Esophagus muscularis mucosa (tissue), 4 donors: ENCODE results near the gene S100P. TPM values are rescaled to one million over a fixed set of nuclear protein-coding genes. Genes with fewer than 3 reads are reported as not detected.
A peak's percentile ranks its signal among the peaks of the same experiment; 100 is the strongest.

ENCODE experiments used
- DNase-seq: peaks from one replicate; pipeline ENCODE4 v3.0.0-alpha.2; 2017; ENCODE audit errors: extremely low spot score
- H3K27ac ChIP-seq, 4 donors: fragments of 200-600 bp; sonication (generic); replicated peaks in 1 of 4; 1 replicate in 3 of 4; 2 replicates in 1 of 4; pipeline ENCODE4 v1.5.1; 2016 to 2019; ENCODE audit warnings: mild to moderate bottlenecking in 1 of 4
- H3K27me3 ChIP-seq, 4 donors: fragments of 200-600 bp; sonication (generic); one replicate each; pipeline versions ENCODE4 v1.5.1 to v1.6.0; 2016 to 2019
- H3K36me3 ChIP-seq, 4 donors: fragments of 200-600 bp; sonication (generic); one replicate each; pipeline ENCODE4 v1.5.1; 2016 to 2019
- H3K4me1 ChIP-seq, 4 donors: fragments of 200-600 bp; sonication (generic); one replicate each; pipeline ENCODE4 v1.5.1; 2016 to 2019
- H3K4me3 ChIP-seq, 4 donors: fragments of 200-600 bp; sonication (generic); 1 replicate in 2 of 4; 2 replicates in 2 of 4; pipeline ENCODE4 v1.5.1; 2016 to 2019; ENCODE audit warnings: mild to moderate bottlenecking in 4 of 4, moderate library complexity in 1 of 4
- H3K9me3 ChIP-seq, 4 donors: fragments of 200-600 bp; sonication (generic); 1 replicate in 3 of 4; 2 replicates in 1 of 4; pipeline ENCODE4 v1.5.1; 2016 to 2019
- EP300 ChIP-seq: sonication (generic); formaldehyde crosslinking; IDR thresholded peaks from one replicate; pipeline ENCODE4 v1.6.1; 2017; ENCODE audit warnings: antibody characterized with exemption
- POLR2A ChIP-seq: fragments of 450-650 bp; IDR thresholded peaks from one replicate; pipeline ENCODE4 v1.6.1; 2017; ENCODE audit warnings: antibody characterized with exemption, moderate library complexity, mild to moderate bottlenecking, low read depth
- POLR2AphosphoS5 ChIP-seq, 2 donors: sonication (generic); formaldehyde crosslinking; IDR thresholded peaks; one replicate each; pipeline ENCODE4 v1.6.1; 2017; ENCODE audit warnings: antibody characterized with exemption in 2 of 2
- WGBS: methylation state at CpG from one replicate; pipeline ENCODE4 v1.1.5; 2018; 5-methylcytosine and 5-hydroxymethylcytosine counted together
- intact Hi-C: fragments of 100-400 bp; cut with DNase I; formaldehyde crosslinking; loops from one replicate; pipeline ENCODE4 v1.15.1; 2023
- total RNA-seq, 4 donors: library from RNA; depleted of rRNA; stranded (reverse); fragments of >200 nt; gene quantifications; one replicate each; pipeline versions ENCODE4 v1.1.0 to v1.2.1, GENCODE V29; 2016
- TF ChIP-seq, protein P1 (sequence below), 3 experiments: fragments of 200-600 bp in 2 of 3; fragments of 450-650 bp in 1 of 3; sonication (generic) in 2 of 3; IDR thresholded peaks; one replicate each; pipeline ENCODE4 v1.5.1; 2017 to 2019; ENCODE audit warnings: antibody characterized with exemption in 3 of 3, mild to moderate bottlenecking in 2 of 3, moderate library complexity in 1 of 3

S100P gene
- total RNA-seq = under 1 TPM in 1 of 4 donors, not detected in 3; 0.99 TPM

DNA sequence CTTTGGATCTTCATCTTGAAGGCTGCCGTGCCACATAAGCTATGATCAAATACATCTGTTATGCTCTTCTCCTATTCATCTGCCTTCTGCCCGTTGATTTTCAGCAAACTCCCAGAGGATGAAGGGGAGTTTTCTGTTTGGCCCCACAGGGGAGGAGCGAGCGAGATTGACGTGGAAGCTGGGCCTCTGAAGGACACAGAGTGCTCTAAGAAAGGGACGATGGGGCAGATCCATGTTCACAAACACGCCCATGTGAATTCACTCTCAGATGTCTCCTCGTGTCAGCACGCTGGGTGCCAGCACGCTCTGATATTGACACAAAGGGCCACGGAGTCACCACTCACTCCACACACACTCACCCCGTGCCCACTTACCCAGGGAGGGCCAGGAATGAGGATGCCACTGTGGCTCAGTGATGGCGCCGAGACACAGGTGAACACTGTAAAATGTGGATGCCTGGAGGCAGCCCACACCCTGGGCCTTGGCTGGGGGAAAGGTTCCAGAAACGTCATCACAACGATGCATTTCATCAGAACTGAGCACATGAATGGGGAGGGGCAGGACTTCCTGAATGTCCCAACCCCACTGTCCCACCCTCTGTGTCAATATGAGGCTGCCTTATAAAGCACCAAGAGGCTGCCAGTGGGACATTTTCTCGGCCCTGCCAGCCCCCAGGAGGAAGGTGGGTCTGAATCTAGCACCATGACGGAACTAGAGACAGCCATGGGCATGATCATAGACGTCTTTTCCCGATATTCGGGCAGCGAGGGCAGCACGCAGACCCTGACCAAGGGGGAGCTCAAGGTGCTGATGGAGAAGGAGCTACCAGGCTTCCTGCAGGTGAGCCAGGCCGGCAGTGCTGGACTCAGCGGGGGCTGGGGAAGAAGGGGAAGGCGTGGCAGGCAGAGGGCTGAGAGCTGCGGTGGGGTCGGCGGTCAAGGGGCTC is at the start of gene S100P:
Gene S100P (plus strand): TSS at position 648 of the 946 bp plus-strand sequence. CDS start 55 bp downstream, at position 703.
- H3K4me1 ChIP-seq = peaks cover 0 to 22% (median 14%) of the 10 kb centered on the region in 4 donors
- no peaks in the 10 kb centered on the region for H3K9me3 ChIP-seq
- 85% methylated on average over 20 of the region's 29 CpGs for WGBS
- peak within 1 kb of the TSS in 1 of 4 donors; percentile 2 for H3K27ac ChIP-seq
- no peaks in the 10 kb centered on the region for H3K27me3 ChIP-seq
- peaks cover 0 to 7% (median 0%) of the 10 kb centered on the region in 4 donors for H3K36me3 ChIP-seq
- TF ChIP-seq EP300 (no peak), POLR2AphosphoS5 (IDR thresholded peaks at IDR 0.05) (no peak), POLR2A (no peak)
- TF ChIP-seq, protein P1, sequence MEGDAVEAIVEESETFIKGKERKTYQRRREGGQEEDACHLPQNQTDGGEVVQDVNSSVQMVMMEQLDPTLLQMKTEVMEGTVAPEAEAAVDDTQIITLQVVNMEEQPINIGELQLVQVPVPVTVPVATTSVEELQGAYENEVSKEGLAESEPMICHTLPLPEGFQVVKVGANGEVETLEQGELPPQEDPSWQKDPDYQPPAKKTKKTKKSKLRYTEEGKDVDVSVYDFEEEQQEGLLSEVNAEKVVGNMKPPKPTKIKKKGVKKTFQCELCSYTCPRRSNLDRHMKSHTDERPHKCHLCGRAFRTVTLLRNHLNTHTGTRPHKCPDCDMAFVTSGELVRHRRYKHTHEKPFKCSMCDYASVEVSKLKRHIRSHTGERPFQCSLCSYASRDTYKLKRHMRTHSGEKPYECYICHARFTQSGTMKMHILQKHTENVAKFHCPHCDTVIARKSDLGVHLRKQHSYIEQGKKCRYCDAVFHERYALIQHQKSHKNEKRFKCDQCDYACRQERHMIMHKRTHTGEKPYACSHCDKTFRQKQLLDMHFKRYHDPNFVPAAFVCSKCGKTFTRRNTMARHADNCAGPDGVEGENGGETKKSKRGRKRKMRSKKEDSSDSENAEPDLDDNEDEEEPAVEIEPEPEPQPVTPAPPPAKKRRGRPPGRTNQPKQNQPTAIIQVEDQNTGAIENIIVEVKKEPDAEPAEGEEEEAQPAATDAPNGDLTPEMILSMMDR (IDR thresholded peaks at IDR 0.05) = no peak
- H3K4me3 ChIP-seq = peak within 1 kb of the TSS in 1 of 4 donors; percentile 7
- intact Hi-C loops = no loop called here
- DNase-seq = no peak

DNA sequence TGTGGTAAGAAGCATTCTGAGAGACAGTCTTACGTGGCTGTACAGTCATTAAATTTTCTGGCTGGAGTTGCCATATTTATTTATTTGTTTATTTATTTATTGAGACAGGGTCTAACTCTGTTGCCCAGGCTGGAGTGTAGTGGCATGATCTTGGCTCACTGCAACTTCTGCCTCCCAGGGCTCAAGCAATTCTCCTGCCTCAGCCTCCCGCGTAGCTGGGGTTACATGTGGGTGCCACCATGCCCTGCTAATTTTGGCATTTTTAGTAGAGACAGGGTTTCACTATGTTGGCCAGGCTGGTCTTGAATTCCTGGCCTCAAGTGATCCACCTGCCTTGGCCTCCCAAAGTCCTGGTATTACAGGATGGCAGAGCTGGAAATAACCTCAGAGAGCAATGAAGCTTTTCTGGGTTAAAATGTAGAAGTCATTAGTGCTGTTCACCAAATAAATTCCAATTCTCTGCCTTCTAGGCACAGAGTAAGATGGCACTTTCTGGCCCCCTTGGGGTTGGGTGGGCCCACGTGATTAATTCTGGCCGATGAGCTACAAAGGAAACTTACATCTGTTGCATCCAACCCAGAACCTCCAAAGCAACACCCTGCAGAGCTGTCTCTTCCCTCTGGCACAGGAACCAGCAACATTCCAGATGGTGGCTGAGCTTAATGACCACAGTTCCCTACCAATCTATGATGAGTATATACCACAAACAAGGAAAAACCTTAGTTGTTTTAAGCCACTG is 48.7 kb upstream of the S100P start:
- DNase-seq = no peak
- 74% methylated on average over 5 of the region's 5 CpGs for WGBS

DNA sequence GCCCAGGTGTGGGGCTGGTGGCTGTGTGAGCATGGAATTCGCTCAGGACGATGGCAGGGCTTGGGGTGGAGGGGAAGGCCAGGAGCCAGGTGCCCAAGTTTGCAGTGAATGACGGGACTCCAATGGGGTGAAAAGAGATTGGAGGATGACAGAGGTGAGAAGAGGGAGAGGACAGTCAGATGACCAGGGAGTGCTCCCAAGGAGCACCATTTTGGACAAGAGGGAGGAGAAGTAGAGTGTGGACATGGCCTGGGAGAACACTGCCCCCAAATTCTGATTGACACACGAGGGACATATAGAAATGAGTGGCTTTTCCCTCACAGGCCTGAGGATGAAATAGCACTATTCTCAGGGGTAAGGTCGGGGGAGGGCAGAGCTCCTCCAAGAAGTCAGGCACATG is 46.5 kb upstream of the S100P start:
- peaks cover 6 to 17% (median 11%) of the 10 kb centered on the region in 4 donors for H3K36me3 ChIP-seq
- intact Hi-C loops = no loop called here
- no peak for TF ChIP-seq EP300
- TF ChIP-seq POLR2AphosphoS5 (IDR thresholded peaks at IDR 0.05) = no peak
- TF ChIP-seq POLR2A = no peak
- TF ChIP-seq, protein P1 (IDR thresholded peaks at IDR 0.05) = no peak
- no peaks in the 10 kb centered on the region for H3K27me3 ChIP-seq
- no peak for DNase-seq
- H3K9me3 ChIP-seq = no peaks in the 10 kb centered on the region
- H3K4me3 ChIP-seq = no peak overlapping the region
- 89% methylated on average over 5 of the region's 5 CpGs for whole genome bisulfite sequencing
- no peak overlapping the region for H3K27ac ChIP-seq
- peaks cover 16 to 21% (median 19%) of the 10 kb centered on the region in 4 donors for H3K4me1 ChIP-seq

More for the DNA sequence above, 48.7 kb upstream of the S100P start:
- no peak overlapping the region for H3K4me3 ChIP-seq
- H3K27ac ChIP-seq = peak overlapping the region in 1 of 4 donors; percentile 29
- H3K36me3 ChIP-seq = peaks cover 6 to 22% (median 13%) of the 10 kb centered on the region in 4 donors
- H3K27me3 ChIP-seq = no peaks in the 10 kb centered on the region
- no peak for TF ChIP-seq POLR2AphosphoS5 (IDR thresholded peaks at IDR 0.05)
- no peak for TF ChIP-seq POLR2A
- no peak for TF ChIP-seq EP300
- TF ChIP-seq, protein P1 (IDR thresholded peaks at IDR 0.05) = no peak
- peaks cover 26 to 29% (median 27%) of the 10 kb centered on the region in 4 donors for H3K4me1 ChIP-seq
- no peaks in the 10 kb centered on the region for H3K9me3 ChIP-seq
- intact Hi-C loops = loop anchor here (5.0 kb wide), 1 partner anchor 32 kb away; no protein-coding TSS in a partner anchor

DNA sequence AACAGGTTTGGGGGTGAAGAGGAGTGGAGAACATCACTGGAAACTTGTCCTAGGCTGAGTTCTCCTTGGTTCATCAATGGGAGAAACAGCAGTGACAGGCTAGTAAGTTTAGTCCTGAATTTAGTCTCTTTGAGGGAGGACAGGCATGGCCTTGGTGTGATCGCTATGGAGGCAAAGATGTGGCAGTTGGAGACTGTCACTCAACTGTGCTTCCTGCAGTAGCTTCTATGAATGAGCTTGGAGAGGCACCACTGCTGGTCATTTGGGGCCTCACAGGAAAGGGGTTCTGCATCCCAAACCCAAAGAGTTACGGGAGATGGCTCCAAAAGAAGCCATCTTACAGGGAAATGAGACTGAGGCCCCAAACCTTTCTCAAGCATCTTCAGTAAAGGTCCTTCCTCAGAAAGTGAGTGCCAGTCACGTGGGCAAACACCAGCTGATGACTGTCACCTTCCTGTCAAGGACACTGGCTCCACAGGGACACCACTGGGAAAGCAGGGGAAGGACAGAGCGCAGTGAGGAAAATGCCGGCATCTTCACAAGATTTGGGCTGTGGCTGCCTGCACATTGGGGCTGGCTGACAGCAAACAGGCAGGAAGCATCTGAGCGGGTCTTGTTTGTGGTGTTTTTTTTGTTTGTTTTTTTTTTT is 46.0 kb upstream of the S100P start:
- DNase-seq = no peak
- Histone ChIP-seq H3K27me3 (no peaks in the 10 kb centered on the region), H3K4me3 (no peak overlapping the region), H3K9me3 (no peaks in the 10 kb centered on the region), H3K27ac (no peak overlapping the region), H3K4me1 (peaks cover 11 to 16% (median 13%) of the 10 kb centered on the region in 4 donors), H3K36me3 (peaks cover 5 to 11% (median 7%) of the 10 kb centered on the region in 4 donors)
- TF ChIP-seq POLR2A = no peak
- no peak for TF ChIP-seq POLR2AphosphoS5 (IDR thresholded peaks at IDR 0.05)
- no peak for TF ChIP-seq EP300
- TF ChIP-seq, protein P1 (IDR thresholded peaks at IDR 0.05) = no peak
- WGBS = 67% methylated on average over 6 of the region's 6 CpGs
- intact Hi-C loops = no loop called here
